AML-193 (cell line): ENCODE measurements around the gene MBOAT1.

Experiments
- DNase-seq, 2 experiments: peaks; one replicate each; lab custom pipeline; 2025; lab: John Stamatoyannopoulos, UW

Gene MBOAT1

GRCh38 chr6:20099156-20099555 is 113.1 kb downstream of the MBOAT1 start:
- no peak for DNase-seq

DNA sequence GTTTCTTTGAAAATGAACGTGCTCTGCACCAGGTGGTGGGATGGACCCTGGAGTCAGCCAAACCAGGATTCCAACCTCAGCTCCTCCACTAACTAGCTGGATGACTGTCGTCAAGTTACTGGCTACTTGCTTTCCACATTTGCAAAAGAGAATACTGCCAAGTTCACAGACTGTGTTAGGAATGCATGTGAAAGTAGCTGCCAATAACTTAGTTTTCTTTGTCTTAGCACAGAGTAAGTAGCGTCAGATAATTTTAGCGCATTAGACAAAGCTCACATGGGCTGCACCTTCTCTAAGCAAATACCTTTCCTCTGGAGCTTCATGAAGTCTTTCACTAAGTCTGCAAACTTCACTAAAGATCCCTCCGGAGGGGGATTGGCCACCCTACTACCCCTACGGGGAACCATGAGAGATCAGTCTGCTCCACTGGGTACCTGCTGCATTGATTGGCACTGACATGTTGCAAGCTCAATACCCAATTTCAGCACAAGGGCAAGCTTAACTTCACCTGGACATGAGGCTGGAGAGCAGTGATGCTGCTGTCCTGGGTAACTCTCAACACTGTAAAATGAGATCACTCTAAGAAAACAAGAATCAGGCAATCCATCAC is 113.9 kb downstream of the MBOAT1 start:
- no peak for DNase-seq

- no peak for DNase-seq
These were observed 115.7 kb downstream of the MBOAT1 start for GRCh38 chr6:20096536-20096935.

DNA sequence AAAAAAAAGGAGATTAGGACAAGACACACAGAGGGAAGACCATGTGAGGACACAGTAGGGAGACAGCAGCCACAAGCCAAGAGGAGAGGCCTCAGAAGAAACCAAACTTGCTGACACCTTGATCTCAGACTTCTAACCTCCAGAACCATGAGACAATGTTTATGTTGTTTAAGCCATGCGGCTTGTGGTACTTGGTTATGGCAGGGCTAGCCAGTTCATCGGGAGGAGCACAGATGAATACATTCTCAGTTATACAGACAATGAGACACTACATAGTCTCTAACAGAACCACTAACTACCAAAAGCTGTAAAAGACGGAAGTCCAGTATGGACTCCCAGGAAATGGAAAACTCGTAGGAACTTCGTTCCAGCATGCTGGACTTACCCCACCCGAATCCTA is 116.8 kb downstream of the MBOAT1 start:
- DNase-seq: no peak

DNA sequence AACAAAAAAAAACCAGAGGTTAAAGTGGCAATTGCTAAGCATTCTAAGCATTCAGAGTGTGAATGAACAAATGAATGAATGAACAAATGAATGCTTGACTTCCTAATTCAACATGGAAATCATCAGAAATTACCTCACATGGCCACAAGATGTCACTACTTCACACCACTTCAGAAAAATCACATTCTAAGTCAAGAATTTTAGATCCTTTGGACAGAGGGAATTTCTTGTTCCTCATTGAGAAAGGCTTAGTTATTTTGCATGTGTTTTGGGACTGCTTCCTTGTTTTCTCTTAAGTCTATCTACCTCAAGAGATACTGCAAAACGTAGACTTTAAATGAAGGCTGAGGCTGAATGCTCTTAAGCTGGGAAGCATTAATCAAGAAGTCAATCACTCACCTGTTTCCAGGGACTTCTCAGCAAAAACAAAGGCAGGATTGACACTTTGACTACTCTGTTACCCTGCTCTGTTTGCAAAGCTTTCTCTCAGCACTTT is 120.2 kb downstream of the MBOAT1 start:
- peak; percentile 62 to 76 for DNase-seq

GRCh38 chr6:20086992-20087391 is 125.3 kb downstream of the MBOAT1 start:
- no peak for DNase-seq

GRCh38 chr6:20085817-20086216 is 126.5 kb downstream of the MBOAT1 start:
- no peak for DNase-seq

GRCh38 chr6:20084411-20084810 is 127.9 kb downstream of the MBOAT1 start:
- no peak for DNase-seq

- no peak for DNase-seq
These were observed 140.3 kb downstream of the MBOAT1 start for GRCh38 chr6:20071998-20072397.

DNA sequence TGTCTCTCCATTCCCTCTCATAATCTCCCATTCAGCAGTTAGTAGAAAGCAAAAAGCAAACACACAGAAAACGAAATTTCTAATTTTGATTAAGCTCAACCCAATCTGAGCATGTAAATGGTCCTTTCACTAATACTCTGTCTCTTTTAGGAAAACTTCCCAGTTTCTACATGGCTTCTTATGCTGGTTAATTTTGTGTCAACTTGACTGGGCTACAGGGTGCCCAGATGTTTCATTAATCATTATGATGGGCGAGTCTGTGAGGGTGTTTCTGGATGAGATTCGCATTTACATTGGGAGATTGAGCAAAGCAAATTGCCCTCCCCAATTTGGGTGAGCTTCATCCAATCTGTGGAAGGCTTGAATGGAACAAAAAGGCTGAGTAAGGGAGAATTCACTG is 142.2 kb downstream of the MBOAT1 start:
- no peak for DNase-seq

DNA sequence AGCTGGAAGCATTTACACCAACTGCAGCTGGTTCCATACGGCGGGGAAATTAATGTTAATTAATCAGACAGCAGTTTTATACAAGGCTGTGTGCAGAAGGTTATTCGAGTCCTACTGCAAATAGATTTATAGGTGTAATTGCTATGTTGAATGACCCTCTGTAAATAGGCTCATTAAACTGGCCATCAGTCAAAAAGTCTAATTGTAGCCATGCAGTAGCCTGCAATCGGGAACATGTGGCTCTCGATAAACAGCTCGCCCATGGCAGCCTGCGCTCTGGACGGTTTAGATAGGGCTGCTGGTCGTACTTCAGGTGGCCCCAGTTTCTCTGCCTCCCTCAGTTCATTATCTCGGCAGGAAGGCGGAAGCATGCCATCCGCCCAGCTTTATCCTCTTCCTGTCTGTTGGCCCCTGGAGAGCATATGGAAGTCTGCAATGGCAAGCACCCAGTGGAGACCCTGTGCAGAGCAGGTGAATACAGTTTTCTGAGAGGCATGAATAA is 143.2 kb downstream of the MBOAT1 start:
- DNase-seq: no peak

- no peak for DNase-seq
These were observed 143.8 kb downstream of the MBOAT1 start for GRCh38 chr6:20068421-20068988.

GRCh38 chr6:20061952-20062351 is 150.3 kb downstream of the MBOAT1 start:
- no peak for DNase-seq

- DNase-seq: no peak
These were observed 152.0 kb downstream of the MBOAT1 start for GRCh38 chr6:20060252-20060651.

DNA sequence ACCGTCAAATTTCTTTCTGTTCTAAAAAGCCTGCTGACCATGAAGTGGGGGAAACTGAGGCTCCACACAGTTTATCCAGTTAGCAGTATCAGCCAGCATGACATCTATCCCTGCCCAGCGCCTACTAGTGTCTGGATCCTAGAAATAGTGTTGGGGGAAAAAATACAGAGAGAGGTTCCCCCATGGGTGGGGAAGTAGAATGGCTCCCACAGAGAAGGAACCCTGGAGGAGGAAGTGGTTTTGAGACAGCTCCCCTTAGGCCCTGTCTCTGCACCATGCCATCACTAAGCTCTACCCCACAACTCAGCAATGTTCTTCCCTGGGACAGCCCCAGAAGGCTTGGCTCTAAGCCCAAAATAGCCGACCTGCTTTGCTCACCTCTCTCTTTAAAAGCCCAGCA is 153.4 kb downstream of the MBOAT1 start:
- DNase-seq: peak; percentile 79

GRCh38 chr6:20058121-20058905 is 154.0 kb downstream of the MBOAT1 start:
- DNase-seq: no peak

GRCh38 chr6:20056350-20056992 is 155.8 kb downstream of the MBOAT1 start:
- DNase-seq: peak; percentile 50 to 51

GRCh38 chr6:20055916-20056315 is 156.4 kb downstream of the MBOAT1 start:
- DNase-seq: no peak
